ENCODE results near the gene TMEM164.

Gene TMEM164

DNA sequence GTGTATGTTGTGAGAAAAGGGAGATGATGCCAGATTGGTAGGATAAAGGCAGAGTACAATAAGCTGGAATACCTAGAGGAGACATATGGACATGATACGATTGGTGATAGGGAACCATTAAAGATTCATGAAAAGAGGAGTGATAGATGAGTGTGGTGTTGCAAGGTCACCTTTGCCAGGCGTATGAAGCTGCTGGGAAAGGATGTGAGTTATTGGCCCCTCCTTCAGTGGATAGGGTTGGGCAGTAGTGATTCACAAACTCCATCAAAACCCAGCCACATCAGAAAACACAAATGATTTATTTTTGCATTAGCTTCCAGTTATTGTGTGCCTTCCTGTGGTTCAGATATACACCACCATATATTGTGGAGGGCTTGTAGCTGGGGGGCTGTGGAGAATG, 34.3 kb downstream of the TMEM164 start:
- no peak for DNase-seq (ENCODE audit: low read depth, low spot score)

DNA sequence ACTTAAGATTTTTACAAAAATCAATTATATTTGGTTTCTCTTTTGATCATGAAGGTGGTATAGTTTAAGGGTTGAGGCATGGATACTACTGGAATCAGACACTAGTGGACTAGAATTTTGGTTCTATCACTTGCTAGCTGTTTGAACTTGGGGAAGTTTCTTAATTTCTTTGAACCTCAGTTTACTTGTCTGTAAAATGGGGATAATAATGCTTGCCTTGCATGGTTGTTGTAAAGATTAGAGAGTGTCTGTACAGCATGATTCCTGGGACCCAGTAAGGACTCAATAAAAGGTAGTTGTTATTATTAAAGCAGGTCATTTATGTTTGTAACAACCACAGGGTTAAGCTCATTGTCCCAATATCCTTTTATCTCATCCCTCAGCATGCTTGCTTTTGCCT, 36.0 kb downstream of the TMEM164 start:
- DNase-seq (ENCODE audit: low read depth, low spot score) = no peak

DNA sequence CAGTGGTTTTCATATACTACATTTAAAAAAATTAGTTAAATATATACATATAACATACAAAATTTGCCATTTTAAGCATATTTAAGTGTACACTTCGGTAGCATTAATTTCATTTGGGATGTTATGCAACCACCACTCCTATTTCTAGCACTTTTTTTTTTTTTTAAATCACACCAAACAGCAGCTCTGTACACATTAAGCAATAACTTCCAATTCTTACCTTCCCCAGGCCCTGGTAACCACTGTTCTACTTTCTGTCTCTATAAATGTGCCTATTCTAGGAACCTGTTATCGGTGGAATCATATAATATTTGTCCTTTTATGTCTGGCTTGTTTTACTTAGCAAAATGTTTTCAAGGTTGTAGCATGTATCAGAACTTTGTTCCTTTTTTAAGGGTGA, 39.1 kb downstream of the TMEM164 start:
- no peak for DNase-seq (ENCODE audit: low read depth, low spot score)

DNA sequence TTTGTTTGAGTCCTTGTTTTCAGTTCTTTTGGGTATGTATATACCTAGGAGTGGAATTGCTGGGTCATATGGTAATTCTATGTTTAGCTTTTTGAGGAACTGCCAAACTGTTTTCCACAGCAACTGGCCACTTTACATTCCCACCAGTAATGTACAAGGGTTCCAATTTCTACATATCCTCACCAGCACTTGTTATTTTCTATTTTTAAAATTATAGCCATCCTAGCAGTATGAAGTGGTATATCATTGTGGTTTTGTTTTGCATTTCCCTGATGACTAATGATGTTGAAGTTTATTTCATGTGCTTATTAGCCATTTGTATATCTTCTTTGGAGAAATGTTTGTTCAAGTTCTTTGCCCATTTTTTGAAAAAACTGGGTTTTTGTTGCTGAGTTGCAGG, 39.6 kb downstream of the TMEM164 start:
- no peak for DNase-seq (ENCODE audit: low read depth, low spot score)

DNA sequence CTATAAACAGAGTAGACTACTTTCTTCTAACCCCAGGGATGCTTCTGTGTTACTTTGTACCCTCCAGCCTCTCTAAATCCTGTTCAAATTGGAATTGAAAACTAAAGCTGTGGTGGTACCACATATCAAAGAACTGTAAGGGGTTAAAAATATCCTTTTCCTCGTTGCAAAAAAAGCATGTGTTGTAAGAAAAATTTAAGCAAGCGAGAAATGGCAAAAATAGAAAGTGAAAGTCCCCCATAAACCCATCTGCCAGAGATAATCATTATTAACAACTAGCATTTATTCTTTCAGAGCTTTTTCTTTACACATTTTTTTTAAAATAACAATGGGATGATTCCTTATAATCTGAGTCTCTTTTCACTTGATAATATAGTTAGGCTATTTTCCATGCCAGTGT, 40.6 kb downstream of the TMEM164 start:
- DNase-seq (ENCODE audit: low read depth, low spot score) = no peak

DNA sequence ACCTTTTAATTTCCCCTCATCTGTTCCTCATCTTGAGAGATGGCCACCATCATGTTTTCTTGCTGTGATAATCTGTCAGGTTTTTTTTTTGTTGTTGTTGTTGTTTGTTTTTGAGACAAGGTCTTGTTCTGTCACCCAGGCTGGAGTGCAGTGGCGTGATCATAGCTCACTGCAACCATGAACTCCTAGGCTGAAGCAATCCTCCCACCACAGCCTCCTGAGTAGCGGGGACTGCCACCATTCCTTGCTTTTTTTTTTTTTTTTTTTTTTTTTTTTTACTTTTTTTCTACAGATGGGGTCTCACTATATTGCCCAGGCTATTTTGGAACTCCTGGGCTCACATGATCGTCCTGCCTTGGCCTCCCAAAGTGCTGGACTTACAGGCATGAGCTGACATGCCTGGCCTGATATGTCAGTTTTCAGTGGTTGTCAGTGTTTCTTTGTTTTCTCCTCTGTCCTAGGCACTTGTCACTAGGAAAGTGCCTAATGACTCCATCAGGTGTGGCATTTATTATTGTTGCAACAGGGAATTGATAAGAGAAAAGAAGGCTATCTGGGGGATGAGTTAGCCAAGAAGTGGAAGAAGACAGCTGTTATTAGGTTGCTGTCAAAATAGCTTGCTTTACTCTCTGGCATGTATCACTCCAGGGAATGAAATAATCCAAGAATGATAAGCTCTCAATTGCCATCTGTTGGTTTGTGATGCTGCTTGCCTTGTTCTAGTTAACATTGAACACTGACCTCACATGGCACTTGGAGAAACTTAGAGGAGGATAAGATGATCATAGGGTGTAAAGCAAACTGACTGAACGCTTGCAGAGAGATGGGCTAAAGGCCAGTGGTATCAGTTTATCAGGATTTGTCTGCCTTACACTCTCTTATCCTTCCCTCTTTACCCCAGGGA, 41.7 kb downstream of the TMEM164 start:
- no peak for DNase-seq (ENCODE audit: low read depth, low spot score)

DNA sequence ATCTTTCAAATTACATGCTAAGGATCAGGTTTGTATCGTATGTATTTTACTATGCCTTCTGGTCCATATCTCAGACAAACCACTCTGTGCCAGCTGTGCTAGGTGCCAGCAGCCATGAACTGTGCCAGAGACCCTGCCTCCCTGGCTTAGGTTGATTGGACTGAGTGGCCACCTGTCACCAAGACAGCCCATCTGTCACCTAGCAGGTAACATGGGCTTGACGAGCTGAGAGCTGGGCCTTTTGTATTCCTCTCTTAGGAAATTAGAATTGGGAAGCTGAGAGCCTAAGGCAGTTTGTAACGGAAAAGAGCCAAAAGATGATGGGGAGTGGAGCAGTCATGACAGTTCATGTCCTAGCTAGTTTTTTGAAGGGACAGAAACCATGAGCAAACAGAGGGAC, 42.5 kb downstream of the TMEM164 start:
- no peak for DNase-seq (ENCODE audit: low read depth, low spot score)

DNA sequence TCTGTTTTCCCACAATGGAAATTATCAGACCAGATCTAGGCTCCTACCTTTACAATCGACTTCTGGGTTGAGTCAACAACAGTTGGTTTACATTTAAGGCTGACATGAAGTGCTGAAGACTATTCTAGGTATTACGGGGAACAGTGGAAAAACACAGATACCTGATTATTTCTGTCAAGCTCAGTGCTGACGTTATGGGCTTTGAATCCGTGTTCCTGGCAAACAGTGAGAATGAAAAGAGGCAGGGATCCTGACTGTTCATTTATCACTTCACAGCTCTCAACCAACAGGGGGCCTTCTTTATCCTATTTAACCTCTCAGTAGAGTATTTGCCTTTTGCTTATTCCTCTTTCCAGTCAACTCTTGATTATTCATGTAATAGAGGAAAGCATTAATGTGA, 43.1 kb downstream of the TMEM164 start:
- no peak for DNase-seq (ENCODE audit: low read depth, low spot score)

DNA sequence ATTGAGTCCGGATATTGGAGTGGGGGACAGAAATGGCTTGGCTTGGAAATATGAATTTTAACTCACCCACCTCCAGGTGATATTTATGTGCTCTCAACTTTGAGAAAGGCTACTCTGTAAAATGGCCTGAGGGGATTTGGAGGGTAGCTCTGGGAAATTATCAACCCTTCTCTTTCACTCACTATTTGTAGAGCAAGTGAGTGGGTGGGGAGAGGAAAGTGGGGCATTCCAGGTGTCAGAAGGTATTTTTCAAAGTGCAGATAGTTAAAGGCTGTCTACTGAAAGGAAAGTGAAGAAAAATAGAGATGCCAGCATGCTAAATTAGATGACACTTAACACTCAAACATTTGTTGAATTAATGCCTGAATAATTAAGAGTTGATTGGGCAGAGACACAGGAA, 44.1 kb downstream of the TMEM164 start:
- no peak for DNase-seq (ENCODE audit: low read depth, low spot score)

DNA sequence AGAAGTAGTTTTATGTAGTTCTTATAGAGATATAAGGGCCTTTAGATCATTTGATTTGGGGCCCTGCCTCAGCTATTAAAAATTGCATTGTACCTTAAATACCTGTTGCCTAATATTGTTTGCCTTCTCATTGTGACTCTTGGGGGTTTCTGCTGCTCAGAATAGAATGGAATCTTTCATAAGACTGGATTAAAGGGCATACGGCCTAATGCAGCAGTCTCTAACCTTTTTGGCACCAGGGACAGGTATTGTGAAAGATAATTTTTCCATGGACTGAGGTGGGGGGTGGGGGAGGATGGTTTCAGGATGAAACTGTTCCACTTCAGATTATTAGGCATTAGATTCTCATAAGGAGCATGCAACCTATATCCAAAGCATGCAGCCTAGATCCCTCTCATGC, 46.2 kb downstream of the TMEM164 start:
- no peak for DNase-seq (ENCODE audit: low read depth, low spot score)

DNA sequence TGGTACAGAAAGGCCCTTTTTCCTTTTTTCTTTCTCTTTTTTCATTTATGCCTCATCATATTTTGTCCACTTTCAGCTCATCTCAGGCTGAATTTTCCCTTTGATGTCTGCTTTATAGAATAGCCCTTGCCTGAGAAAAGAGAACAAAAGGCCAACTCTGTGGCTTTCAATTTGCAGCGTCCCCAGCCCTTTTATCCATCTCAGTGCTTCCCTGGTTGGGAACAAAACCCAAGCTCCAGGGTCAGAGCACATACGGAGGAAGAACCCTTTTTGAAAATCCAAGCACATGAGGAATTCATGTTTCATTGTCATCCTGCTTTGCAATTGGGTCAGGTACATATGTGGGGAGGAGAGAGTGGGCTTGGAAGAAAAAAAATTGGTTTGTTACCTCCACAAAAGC, 47.5 kb downstream of the TMEM164 start:
- DNase-seq (ENCODE audit: low read depth, low spot score) = no peak

DNA sequence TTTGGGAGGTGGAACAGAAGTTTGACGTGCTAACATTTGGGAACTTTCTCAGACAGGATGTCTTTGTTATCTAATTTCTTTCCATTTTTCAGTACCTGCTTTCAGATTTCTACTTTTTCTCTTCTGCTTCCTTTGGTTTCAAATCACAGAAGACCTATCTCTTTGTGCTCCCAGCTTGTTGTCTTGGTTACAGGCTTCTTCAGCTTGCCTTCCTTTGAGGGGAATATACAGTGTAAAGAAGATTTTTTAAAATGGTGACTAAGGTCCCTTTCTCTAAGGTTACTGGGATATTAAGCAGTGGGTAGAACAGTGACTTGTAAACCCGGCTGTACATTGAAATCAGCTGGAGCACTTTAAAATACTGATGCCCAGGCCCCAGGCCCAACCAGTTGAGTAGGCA, 48.0 kb downstream of the TMEM164 start:
- no peak for DNase-seq (ENCODE audit: low read depth, low spot score)

DNA sequence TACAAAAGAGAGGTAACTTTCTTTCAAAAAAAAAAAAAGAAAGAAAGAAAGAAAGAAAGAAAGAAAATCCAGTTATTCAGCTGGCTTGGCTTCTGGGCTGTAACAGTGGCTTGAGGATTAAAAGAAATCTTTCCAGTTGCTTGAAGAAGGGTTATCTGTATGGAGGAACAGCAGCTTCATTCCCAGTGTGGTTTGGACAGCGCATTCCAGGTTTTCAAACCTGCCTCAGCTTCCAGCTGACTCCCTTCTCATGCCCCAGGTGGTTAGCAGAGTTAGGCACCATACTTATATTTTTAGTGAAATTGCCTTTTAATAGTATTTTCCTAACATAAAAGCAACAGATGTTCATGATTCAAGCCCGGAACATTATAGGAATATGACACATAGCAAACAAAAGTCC, 48.6 kb downstream of the TMEM164 start:
- no peak for DNase-seq (ENCODE audit: low read depth, low spot score)

DNA sequence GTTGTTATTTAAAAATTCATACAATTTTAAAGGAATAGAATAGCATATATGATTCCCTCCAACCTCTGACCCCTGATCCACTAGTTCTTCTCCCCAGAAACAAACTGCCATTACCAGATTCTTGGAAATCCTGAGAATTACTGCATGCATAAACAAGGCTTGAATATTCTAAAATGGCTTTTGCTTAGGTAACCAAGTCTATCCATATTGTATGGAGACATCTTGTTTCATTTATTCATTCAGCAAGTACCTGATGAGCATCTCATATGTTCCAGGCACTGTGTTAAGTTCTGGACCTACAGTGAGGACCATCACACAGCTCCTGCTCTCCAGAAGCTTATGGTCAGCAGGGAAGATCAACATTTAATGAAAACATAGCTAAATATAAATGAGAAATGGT, 49.4 kb downstream of the TMEM164 start:
- DNase-seq (ENCODE audit: low read depth, low spot score) = no peak

DNA sequence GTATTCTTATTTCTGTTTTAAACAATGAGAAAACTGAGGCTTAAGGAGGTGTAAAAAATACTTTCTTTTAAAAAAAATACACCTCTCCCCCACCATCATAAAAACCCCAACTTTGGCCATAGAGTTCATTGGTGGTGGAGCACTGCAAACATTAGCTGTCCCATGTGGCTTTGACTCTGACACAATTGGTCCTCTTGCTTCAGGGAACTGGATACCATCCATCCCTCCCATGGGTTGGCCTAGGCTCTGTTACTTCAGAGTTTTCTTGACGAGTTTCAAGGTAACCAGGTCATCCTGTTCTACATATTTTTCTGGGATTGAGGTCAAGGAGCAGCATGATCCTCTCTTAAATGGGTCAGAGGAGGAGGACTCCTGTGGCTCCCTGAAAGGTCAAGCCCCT, 50.5 kb downstream of the TMEM164 start:
- DNase-seq (ENCODE audit: low read depth, low spot score) = no peak

DNA sequence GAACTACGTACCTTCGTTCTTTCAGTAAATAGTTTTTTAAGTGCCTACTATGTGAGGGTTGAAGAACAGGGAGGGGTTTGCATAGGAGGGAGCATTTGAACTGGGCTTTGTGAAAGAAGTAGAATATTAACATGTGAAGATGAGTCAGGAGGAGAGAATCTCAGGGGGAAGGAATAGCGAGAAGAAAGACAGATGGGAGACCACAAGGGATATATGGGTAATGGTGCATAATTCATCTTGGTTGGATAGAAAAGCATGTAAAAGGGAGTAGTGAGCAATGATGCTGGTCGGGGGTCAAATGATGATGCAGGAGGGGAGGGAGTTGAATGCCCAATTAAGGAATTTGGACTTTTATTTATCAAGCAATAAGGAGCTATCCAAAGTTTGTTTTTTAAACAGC, 52.7 kb downstream of the TMEM164 start:
- DNase-seq (ENCODE audit: low read depth, low spot score) = no peak

DNA sequence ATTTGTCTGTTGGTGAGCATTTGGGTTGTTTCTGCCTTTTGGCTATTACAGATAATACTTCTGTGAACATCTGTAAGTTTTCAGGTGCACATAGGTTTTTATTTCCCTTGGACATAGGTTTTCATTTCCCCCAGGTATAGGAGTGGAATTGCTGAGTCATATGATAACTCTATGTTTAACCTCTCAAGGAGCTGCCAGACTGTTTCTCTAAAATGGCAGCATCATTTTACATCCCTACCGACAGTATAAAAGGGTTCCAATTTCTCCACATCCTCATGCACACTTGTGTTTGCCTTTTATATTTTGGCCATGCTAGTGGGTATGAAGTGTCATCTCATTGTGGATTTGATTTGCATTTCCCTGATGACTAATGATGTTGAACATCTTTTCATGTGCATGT, 53.5 kb downstream of the TMEM164 start:
- no peak for DNase-seq (ENCODE audit: low read depth, low spot score)

DNA sequence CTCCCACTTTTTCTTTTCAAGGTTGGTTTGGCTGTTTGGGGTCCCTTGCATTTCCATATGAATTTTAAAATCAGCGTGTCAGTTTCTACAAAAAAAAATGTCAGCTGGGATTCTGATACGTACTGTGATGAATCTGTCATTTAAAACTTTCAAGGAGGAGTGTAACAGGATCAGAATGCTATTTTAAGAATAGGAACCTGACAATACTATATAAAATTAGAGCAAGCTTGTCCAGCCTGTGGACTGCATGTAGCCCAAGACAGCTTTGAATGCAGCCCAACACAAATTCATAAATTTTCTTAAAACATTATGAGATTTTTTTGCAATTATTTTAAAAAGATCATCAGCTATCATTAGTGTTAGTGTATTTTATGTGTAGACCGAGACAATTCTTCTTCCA, 56.5 kb downstream of the TMEM164 start:
- DNase-seq (ENCODE audit: low read depth, low spot score) = no peak

DNA sequence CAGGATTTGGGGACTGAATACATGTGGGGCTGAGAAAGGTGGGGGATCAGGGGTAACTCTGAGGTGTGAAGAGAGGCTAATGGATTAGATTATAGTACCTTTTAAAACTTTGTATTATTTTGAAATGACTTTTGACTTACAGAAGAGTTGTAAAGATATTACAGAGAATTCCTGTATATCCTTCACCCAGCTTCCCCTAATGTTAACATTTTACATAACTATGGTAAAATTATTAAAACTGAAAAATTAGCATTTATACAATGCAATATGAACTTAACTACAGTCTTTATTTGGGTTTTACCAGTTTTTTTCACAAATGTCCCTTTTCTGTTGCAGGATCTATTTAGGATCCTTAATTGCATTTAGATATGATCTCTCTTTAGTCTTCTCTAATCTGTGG, 57.4 kb downstream of the TMEM164 start:
- no peak for DNase-seq (ENCODE audit: low read depth, low spot score)

DNA sequence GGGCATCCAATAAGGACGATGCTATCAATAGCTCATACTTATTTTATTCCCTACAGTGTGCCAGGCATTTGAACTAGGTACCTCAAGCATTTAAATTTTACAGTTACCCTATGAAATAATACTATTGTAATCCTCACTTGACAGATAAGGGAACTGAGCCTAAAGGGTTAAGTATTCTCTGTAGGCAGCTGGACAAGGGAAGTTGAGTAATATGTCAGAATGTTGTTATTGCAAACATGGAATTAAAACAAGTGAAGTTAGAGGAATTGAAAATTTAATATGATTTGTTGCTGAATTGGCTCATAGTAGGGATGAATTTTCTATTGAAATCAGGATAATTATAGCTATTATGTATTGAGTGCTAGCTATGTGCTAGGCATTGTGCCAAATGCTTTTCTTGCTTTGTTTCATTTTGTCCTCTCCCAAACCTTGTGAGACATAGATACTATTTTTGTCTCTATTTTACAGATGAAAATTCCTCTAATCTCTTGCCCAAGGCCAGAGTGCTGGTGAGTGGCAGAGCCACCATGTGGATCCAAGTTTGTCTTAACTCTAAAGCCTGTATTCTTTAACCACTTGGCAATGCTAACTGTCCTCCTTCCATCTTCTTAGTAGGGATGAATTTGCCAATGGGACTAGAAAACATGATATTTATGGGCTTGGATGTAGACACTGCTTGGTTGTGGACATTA, 58.1 kb downstream of the TMEM164 start:
- DNase-seq (ENCODE audit: low read depth, low spot score) = no peak

DNA sequence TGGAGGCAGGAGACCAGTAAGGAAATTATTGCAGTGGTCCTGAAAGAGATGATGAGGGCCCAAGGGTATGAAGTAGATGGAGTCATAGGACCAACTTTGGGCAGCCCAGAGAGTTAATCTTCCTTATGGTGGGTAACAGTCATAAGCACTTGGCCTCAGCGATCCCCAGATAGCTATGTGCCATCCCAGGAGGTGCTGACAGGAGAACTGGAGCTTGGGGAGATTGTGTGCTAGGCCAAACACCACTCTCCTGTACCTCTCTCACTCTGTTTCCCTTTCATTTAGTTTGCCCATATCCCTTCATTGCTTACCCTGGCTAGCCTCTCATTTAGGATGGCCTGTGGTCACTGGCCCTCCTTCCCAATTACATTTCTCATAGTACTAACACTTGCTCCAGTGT, 60.0 kb downstream of the TMEM164 start:
- DNase-seq (ENCODE audit: low read depth, low spot score) = no peak

DNA sequence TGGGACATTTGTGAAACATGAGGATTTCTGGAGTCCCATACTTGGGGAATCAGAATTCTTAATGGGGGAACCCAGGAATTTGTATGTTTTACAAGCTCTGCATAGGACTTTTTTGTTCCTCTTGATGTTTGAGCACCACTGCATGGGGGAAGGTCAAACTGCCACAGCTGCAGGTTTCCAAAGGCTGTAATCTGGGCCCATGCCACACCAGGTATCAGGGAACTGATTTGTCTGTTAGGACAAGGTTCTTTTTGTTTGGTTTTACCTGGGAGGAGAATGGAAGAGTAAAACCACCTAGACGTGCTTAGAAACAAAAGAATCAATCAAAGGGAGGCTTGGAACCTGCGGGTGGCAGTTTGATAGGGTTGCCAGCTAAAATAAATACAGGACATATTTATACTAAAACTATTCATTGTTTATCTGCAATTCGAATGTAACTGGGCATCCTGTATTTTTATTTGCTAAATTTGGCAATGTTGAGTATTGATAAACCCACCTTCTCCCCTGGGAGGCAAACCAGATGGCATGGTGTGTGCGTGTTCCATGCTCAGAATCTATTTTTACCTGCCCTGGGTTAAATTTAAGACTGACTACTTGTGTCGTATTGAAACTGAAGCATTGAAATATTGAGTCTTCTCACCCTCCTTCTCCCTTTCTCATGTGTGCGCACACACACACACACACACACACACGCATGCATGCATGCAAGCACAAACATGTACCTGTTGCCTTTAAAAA, 63.7 kb downstream of the TMEM164 start:
- DNase-seq (ENCODE audit: low read depth, low spot score) = no peak

DNA sequence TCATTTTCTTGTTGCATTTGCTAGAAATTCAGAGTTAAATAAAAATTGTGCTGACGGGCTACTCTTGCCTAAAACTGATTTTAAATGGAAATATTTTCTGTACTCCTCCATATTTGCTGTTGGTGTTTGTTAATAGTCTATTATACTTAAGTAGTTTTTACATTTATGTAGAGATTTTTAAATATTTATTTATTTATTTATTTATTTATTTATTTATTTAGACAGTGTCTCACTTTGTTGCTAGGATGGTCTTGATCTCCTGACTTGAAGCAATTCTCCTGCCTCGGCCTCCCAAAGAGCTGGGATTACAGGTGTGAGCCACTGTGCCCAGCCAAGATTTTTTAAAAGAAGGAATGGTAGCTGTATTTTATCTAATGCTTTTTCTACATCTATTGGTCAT, 68.1 kb downstream of the TMEM164 start:
- no peak for DNase-seq (ENCODE audit: low read depth, low spot score)
